Hematopoietic multipotent progenitor cell treated with erythropoietin and hydrocortisone succinate and interleukin-3 and kit ligand, for 8 days (in vitro differentiated cells): ENCODE measurements around the gene FLRT1.

Experiments used
- DNase-seq: peaks from one replicate; pipeline ENCODE4 v3.0.0-alpha.2; 2015

FLRT1 gene

DNA sequence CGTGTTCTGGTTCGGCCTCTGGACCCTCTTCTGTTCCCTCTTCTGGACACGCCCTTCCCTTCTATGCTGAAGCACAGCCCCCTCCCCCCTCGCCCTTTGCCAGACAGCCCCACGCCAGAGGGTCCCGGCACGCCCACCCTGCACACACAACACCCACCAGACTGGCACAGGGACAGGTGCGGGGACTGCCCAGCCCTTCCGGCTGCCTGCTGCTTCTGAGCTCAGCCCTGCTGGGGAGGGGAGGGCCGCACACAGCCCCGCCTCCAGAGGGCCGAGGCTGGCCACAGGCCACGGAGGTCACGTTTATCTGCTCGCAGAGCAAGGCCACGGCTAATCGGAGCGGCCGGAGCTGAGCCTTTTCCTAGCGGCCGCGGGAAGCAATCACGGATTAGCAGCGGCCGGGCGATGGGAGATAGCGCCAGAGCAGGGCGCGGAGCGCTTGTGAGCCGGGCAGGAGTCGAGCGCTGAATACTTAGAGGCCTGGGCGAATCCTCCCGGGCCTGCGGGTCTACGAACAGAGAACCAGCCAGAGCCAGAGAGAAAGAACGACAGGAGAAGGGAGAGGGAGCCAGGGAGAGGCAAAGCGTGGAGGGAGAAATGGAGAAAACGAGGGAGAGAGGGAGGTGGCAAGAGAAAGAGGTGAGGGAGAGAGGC lies 28.0 kb upstream of the FLRT1 start:
- DNase-seq, result peak; percentile 78

DNA sequence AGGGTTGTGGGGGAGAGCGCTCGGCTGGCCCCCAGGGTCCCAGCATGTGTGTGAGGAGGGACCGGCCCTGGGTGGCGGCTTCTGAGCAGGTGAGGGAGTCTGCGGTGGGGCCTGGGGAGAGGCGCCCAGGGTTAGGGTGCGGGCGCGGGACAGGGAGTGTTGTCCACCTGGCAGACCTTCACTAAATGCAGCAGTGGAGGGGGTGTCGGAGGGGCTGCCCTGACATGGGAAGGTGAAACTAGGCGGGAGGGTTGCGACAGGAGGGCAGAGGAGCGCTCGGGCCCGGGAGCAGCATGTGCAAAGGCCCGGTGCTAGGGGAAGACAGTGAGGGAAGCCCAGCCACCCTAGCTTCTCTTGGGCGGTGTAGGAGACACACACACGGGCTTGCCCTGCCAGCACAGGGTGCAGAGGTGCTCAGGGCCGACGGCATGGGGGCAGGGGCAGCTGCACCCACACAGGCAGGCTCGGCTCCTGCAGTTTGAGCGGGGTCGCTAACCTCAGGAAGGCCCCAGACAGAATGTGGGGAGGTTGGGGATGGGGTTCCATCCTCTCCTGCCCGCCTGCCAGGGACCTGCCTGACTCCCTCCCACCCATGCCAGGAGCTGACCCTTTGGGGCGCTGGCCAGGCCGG lies 27.3 kb upstream of the FLRT1 start:
- DNase-seq, result no peak

DNA sequence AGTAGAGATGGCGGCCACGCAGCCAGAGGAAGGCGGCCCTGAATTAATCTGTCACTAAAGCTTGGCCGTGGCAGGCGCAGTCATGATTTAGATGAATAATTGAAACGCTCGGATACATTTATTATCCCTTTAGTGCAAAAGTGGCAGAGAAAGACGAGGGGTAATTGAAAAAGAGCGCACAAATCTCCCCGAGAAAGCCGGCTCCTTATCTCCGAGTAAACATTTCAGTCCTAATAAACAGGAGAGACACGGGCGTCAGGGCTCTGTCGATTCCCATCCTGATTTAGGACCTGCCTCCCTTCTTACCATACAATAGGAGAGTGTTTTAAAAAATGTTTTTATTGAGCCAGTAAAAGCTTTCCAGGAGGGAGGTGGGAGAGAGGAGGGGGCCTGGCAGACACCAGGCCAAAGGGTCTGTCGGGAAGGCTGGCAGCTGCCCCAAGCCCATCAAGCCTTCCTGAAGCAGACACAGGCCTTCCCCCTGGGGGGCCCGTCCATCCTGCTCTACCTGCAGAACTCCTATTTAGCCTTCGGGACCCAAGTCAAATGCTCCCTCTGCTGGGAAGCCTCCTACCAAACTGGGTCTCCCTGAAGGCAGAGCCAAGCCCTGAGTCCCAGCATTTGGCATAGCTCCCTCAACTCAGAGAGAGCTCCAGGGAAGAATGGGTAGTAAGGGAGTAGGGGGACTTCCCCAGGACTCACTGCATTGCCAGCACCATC lies 26.7 kb upstream of the FLRT1 start:
- no peak for DNase-seq

DNA sequence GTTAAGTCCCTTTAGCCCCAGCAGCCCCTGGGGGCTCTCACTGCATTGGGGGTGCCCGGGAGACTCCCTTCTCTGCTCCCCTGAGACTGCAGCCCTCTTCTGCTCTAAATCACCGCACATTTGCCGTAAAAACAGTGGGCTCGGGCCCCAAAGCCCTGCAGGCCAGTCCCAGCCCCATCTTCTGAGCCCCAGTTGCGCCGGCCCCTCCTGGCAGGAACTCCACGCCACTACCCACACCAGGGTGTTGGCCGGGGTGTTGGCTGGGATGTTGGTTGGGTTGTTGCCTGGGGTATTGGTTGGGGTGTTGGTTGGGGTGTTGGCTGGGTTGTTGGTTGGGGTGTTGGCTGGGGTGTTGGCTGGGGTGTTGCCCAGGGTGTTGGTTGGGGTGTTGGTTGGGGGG lies 26.0 kb upstream of the FLRT1 start:
- no peak for DNase-seq

GRCh38 chr11:64010783-64011182 lies 24.9 kb upstream of the FLRT1 start:
- no peak for DNase-seq

DNA sequence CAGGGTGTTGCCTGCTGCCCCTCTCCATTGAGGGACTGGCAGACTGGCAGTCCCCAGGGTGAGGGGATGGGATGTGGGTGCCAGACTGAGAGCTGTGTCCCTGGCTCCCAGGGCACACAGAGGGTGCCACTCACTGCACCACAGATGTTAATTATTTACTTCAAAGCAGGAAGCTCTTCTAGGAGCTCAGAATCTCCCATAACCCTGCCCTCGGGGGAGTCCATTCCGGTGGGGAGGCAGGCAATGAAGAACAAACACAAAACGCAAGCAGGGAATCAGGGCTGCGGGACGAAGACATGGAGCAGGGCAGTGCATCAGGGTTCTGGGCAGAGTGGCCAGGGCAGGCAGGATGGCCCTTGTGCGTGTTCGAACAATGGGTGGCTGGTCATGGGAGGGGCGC lies 24.4 kb upstream of the FLRT1 start:
- DNase-seq, result no peak

DNA sequence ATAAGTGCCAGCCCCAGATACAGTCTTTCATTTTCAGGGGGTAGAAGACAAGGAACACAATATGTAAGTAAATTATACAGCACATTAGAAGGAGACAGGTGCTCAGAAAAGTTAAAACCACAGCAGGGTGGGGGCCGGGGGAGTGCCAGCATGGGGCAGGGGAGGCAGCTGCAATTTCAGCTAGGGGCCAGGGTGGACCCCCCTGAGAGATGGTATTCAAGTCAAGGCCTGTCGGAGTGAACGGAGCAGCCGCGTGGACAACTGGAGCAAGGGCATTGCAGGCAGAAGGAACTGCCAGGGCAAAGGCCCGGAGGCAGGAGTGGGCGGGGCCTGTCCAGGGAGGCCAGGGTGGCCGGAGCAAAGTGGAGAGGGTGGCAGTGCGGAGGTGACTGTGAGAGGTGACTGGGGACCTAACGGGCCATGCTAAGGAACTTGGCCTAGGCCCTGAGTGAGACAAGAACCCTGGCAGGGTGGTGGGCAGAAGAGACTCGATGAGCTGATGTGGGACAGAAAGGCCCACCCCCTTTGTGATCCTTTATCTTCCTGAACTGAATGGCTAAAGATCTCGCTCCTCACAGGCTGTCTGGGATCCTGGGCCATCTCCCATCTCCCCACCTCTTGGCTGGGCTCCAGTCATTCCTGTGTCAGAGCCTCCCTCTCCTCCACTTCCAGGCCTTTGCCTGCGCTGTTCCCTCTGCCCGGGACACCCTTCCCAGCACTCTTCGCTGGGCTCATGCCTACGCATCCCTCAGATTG lies 22.4 kb upstream of the FLRT1 start:
- DNase-seq, result no peak

GRCh38 chr11:64014356-64014755 lies 21.4 kb upstream of the FLRT1 start:
- DNase-seq, result no peak

- no peak for DNase-seq
Measured at GRCh38 chr11:64015510-64015909, 20.2 kb upstream of the FLRT1 start.

DNA sequence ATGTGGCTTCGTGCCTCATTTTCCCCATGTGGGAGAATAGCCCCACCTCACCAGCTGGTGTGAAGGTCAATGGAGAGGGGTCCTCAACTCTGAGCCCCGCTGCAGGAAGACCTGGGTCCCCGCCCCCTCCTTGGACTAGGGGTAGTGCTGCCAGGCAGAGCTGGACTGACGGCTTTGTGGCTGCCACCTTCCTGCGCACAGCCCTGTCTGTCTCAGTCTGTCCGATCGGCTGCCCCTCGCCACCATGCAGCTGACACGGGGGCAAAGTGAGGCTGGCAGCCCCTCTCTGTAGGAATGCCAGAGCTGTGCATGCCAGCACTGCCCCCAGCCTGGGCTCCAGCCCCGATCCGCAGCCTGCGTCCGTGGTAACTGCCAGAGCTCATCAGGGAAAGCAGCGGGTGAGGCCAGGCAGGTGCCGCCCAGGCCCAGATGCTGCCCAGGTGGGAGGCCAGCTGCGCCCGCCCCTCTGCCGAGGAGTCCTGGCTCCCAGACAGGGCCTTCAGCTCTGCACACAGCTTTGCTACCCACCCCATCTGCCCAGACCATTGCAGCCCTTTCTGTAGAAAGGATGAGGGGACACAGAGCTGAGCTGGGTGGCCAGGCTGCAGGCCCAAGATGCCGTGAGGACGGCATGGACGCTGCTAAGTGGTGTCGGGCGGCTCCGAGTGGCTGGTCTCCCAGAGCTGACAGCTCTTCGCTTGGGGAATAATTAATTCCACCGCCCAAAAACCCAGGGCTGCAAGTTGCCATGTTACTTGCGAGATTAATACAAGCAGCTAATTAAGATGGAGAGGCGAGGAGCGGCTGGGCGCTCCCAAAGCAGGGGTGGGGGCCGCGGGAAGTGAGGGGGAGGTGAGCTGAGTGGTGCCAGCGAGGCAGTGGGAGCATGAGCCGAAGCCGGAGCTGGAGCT lies 19.5 kb upstream of the FLRT1 start:
- no peak for DNase-seq

- no peak for DNase-seq
Measured at GRCh38 chr11:64017945-64018224, 17.8 kb upstream of the FLRT1 start.

- no peak for DNase-seq
Measured at GRCh38 chr11:64018310-64018709, 17.4 kb upstream of the FLRT1 start.

GRCh38 chr11:64019106-64020037 lies 16.4 kb upstream of the FLRT1 start:
- no peak for DNase-seq

DNA sequence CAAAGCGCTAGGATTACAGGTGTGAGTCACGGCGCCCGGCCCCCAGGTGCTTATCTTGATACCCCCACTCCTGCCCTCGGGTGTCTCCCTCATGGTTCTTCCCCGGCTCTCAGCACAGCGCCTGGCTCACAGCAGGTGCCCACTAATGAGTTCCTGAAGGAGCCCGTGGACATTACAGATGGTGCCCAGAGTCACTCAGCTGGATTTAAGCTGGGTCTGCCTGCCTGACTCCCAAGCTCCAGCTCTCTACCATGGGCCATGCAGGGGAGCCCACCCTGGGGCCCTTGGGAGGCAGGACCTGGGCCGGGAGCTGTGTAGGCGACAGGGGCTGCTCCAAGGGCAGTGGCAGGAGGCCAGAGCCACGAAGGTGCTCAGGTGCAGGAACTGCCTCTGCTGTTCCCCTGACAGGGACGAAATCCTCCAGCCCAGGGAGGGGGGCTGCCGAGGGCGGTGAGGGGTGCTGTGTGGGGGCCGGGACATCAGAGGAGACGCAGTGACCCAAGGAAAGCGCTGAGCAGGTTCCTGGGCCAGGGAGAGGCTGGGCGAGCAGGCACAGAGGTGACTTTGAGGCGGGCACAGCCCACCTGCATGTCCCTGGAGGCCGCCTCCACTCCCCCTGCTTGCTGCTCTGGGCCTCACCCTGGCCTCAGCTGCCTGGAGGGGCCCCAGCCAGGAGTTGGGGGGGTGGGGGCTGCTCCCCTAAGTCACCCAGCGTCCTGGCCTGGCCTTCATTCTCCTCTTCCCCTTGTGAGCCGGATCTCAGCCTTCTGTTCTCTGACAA lies 14.6 kb upstream of the FLRT1 start:
- no peak for DNase-seq

DNA sequence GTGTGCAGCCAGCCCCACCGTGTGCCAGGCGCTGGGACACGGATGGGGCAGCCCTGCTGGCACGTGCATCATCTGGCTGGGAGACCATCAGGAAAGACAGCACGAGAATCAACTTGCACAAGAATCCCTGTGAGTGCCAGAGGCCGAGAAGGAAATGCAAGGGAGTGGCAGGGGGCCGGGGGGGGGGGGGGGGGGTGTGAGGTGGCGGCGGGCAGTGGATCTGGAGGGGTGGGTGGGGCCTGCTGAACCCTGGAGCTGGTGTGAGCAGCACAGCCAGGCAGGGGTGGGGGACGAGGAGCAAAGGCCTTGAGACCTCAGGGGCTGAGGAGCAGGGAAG lies 14.0 kb upstream of the FLRT1 start:
- no peak for DNase-seq

- DNase-seq, result no peak
Measured at GRCh38 chr11:64022125-64022784, 13.5 kb upstream of the FLRT1 start.

- no peak for DNase-seq
Measured at GRCh38 chr11:64023712-64024710, 11.7 kb upstream of the FLRT1 start.

DNA sequence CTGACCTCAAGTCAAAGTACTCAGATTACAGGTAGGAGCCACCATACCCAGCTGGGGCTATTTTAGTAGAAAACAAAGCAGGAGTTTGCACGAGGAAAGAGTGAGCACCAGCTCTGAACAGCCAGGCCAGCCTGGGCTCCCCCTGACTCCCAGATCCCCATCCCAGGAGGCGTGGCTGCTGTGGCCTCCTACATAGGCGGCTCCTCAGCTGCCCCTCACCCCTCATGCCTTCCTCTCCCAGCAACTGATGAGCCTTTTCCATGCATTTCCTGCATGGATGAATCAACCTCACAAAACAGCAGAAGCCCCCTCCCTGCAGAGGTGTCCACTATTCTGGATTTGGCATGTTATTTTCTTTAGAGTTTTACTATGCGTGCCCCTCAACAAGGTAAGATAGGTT lies 10.5 kb upstream of the FLRT1 start:
- DNase-seq, result no peak

DNA sequence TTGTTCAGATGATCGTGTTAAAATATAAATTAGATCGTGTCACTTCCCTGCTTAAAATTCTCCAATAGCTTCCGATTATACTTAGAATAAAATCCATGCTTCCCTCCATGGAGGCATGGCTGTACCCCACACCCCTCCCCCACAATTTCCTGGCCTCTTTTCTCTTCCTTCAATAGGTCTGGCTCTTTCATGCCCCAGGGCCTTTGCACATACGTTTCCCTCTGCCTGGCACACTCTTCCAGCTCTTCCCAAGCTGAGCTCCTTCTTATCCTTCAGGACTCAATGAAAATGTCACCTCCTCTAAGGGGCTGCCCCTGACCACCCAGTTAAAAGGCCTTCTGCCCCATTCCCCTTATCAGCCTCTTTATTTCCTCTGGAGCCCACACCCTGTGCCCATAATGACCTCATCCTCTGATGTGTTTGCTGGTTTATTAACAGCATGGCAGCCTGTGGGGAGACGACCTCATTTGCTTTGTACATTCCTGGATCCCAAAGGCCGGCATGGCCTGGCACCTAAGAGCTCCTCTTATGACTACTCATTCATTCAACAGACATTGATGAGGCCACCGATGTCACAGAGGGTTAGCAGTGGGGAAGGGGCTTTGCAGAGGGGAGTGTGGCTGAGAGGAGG lies 9.0 kb upstream of the FLRT1 start:
- no peak for DNase-seq
